HCT116 (cell line): ENCODE results near the gene SYNE3. TPM values are rescaled to one million over a fixed set of nuclear protein-coding genes. Genes with fewer than 3 reads are reported as not detected.

Experiments used
- ATAC-seq: fragments of 200-7000 bp; cut with Tn5 transposase; 2 replicates; pipeline ENCODE4 v1.9.1; 2020; ENCODE audit warnings: mild to moderate bottlenecking, moderate library complexity
- BruUV-seq: library from RNA; stranded (reverse); fragments of 400-500 nt; replicated peaks from 2 replicates; lab custom pipeline; 2021; lab: Mats Ljungman, UMichigan
- CTCF ChIA-PET: fragments of 300-600 bp; sonication (Branson Sonifier 250); formaldehyde crosslinking; loops from one replicate; lab custom pipeline; 2021; ENCODE audit warnings: antibody characterized with exemption; lab: Charles Lee
- POLR2A ChIA-PET: fragments of 300-600, 350-600 bp; sonication (Branson Sonifier 250); formaldehyde crosslinking; loops from one replicate; lab custom pipeline; 2021; ENCODE audit warnings: antibody characterized with exemption; lab: Charles Lee
- RAD21 ChIA-PET, 2 experiments: fragments of 300-600 bp; sonication (Branson Sonifier 250); formaldehyde crosslinking; loops; one replicate each; lab custom pipeline; 2023; ENCODE audit warnings: low total read pairs in 2 of 2; ENCODE audit not compliant: uncharacterized antibody in 2 of 2, unreplicated experiment in 2 of 2, low non-redundant PET in 1 of 2; lab: Charles Lee
- DNase-seq: peaks from one replicate; pipeline ENCODE4 v3.0.0-alpha.2; 2010; ENCODE audit warnings: low read depth, low spot score
- H2AFZ ChIP-seq: fragments of 200-600 bp; shearing (Covaris generic), sonication (generic); 2 replicates; pipeline ENCODE4 v1.6.1; 2017; ENCODE audit warnings: low read depth, mixed run types, mixed read lengths, antibody characterized with exemption, low read length; ENCODE audit not compliant: poor library complexity, severe bottlenecking
- H3K27ac ChIP-seq: 2 replicates; pipeline ENCODE4 v1.5.1; 2012; ENCODE audit warnings: low read depth, low read length
- H3K27me3 ChIP-seq: fragments of 200-600 bp; sonication (generic); 2 replicates; pipeline ENCODE4 v1.6.1; 2016; ENCODE audit warnings: mixed run types, low read length, mixed read lengths; ENCODE audit not compliant: insufficient read depth
- H3K36me3 ChIP-seq, 2 experiments: fragments of 200-500 bp in 1 of 2; fragments of 200-600 bp in 1 of 2; sonication (Bioruptor generic) in 1 of 2; sonication (generic) in 1 of 2; 2 replicates each; pipeline versions ENCODE4 v1.5.1 to v1.6.1; 2014 to 2016; ENCODE audit warnings: low read length in 2 of 2, inconsistent platforms in 1 of 2, mixed read lengths in 1 of 2, mixed run types in 1 of 2; ENCODE audit not compliant: insufficient read depth in 2 of 2, control insufficient read depth in 1 of 2
- H3K4me1 ChIP-seq, 2 experiments: fragments of 200-600 bp in 1 of 2; sonication (generic) in 1 of 2; 2 replicates each; pipeline versions ENCODE4 v1.5.1 to v1.6.1; 2012 to 2017; ENCODE audit warnings: low read length in 2 of 2, inconsistent platforms in 1 of 2, mild to moderate bottlenecking in 1 of 2, mixed read lengths in 1 of 2, mixed run types in 1 of 2, moderate library complexity in 1 of 2; ENCODE audit not compliant: insufficient read depth in 2 of 2, control insufficient read depth in 1 of 2
- H3K4me2 ChIP-seq: fragments of 200-600 bp; sonication (generic); 2 replicates; pipeline ENCODE4 v1.6.1; 2017; ENCODE audit warnings: mixed run types, low read length, mixed read lengths
- H3K4me3 ChIP-seq, 2 experiments: fragments of 200-600 bp in 1 of 2; sonication (generic) in 1 of 2; replicated peaks in 1 of 2; 2 replicates each; pipeline ENCODE4 v1.5.1; 2011 to 2016; ENCODE audit warnings: low read length in 2 of 2, control low read depth in 1 of 2, low read depth in 1 of 2, mild to moderate bottlenecking in 1 of 2, mixed read lengths in 1 of 2, mixed run types in 1 of 2
- H3K79me2 ChIP-seq: fragments of 200-600 bp; sonication (generic); 2 replicates; pipeline ENCODE4 v1.6.1; 2017; ENCODE audit warnings: mild to moderate bottlenecking, mixed run types, low read length, moderate library complexity, mixed read lengths; ENCODE audit not compliant: insufficient read depth
- H3K9ac ChIP-seq: fragments of 200-600 bp; sonication (generic); 2 replicates; pipeline ENCODE4 v1.6.1; 2016; ENCODE audit warnings: low read length, mixed read lengths
- H3K9me2 ChIP-seq: fragments of 200-600 bp; sonication (generic), shearing (Covaris generic); 2 replicates; pipeline ENCODE4 v1.6.1; 2017; ENCODE audit warnings: mixed run types, mild to moderate bottlenecking, moderate library complexity; ENCODE audit not compliant: insufficient read depth
- H3K9me3 ChIP-seq, 2 experiments: fragments of 200-500 bp in 1 of 2; fragments of 200-600 bp in 1 of 2; sonication (Bioruptor generic) in 1 of 2; sonication (generic) in 1 of 2; 2 replicates each; pipeline ENCODE4 v1.6.1; 2014 to 2017; ENCODE audit warnings: low read length in 2 of 2, mixed read lengths in 2 of 2, inconsistent platforms in 1 of 2, low read depth in 1 of 2, mild to moderate bottlenecking in 1 of 2, mixed run types in 1 of 2, moderate library complexity in 1 of 2; ENCODE audit not compliant: control insufficient read depth in 1 of 2, insufficient read depth in 1 of 2
- H4K20me1 ChIP-seq: fragments of 200-600 bp; sonication (generic), shearing (Covaris generic); 2 replicates; pipeline ENCODE4 v1.6.1; 2017; ENCODE audit warnings: mixed run types, mild to moderate bottlenecking, moderate library complexity; ENCODE audit not compliant: insufficient read depth
- JUND ChIP-seq: IDR thresholded peaks from 2 replicates; pipeline ENCODE4 v1.6.1; 2012
- ZNF274 ChIP-seq: fragments of 200-500 bp; sonication (Bioruptor generic); IDR thresholded peaks from 2 replicates; pipeline ENCODE4 v1.6.1; 2014; ENCODE audit warnings: mild to moderate bottlenecking, low read depth, low read length, inconsistent platforms
- intact Hi-C: fragments of 100-400 bp; cut with micrococcal nuclease; formaldehyde crosslinking; loops from 2 replicates; pipeline ENCODE4 v1.10.0; 2022
- total RNA-seq: library from RNA; stranded (reverse); gene quantifications from one replicate; pipeline ENCODE4 v1.2.1, GENCODE V29; 2021; ENCODE audit not compliant: unreplicated experiment
- TF ChIP-seq, protein P1 (sequence below): IDR thresholded peaks from 2 replicates; pipeline ENCODE4 v1.6.1; 2011; ENCODE audit warnings: mild to moderate bottlenecking, low read length, moderate library complexity; ENCODE audit not compliant: insufficient replicate concordance; ENCODE audit errors: extremely low read depth

The SYNE3 gene
- total RNA-seq, 1 experiment from 2014 or later = 3.6 TPM

DNA sequence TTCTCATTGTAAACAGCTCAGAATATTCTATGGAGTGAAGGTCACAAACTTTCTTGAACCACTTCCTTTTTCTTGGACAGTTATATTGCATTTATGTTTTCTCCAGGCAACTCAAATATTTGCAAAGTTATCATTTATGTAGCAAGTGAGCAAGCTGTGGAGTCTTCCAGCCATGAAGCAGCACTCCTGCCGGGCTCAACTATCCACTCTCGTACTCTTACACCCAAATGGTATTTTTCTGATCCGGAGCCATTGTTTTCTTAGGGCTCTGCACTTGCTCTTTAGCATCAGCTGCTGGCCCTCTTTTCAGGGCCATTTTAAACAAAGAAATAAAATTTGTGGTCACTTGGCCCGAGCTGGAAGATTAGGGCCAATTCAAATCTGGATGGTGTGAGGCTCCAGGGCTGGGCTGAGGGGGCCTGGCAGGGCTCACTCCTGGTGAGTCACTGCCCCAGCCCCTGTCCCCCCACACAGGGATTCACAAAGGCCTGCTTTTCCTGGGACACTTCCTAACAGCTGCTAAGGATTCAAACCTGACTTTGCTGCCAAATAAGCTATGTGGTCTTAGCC is 19.7 kb downstream of the SYNE3 start (continued):
- TF ChIP-seq, protein P1, sequence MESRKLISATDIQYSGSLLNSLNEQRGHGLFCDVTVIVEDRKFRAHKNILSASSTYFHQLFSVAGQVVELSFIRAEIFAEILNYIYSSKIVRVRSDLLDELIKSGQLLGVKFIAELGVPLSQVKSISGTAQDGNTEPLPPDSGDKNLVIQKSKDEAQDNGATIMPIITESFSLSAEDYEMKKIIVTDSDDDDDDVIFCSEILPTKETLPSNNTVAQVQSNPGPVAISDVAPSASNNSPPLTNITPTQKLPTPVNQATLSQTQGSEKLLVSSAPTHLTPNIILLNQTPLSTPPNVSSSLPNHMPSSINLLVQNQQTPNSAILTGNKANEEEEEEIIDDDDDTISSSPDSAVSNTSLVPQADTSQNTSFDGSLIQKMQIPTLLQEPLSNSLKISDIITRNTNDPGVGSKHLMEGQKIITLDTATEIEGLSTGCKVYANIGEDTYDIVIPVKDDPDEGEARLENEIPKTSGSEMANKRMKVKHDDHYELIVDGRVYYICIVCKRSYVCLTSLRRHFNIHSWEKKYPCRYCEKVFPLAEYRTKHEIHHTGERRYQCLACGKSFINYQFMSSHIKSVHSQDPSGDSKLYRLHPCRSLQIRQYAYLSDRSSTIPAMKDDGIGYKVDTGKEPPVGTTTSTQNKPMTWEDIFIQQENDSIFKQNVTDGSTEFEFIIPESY = no peak
- no peak for TF ChIP-seq ZNF274
- TF ChIP-seq, all 23 proteins: peak for 0

DNA sequence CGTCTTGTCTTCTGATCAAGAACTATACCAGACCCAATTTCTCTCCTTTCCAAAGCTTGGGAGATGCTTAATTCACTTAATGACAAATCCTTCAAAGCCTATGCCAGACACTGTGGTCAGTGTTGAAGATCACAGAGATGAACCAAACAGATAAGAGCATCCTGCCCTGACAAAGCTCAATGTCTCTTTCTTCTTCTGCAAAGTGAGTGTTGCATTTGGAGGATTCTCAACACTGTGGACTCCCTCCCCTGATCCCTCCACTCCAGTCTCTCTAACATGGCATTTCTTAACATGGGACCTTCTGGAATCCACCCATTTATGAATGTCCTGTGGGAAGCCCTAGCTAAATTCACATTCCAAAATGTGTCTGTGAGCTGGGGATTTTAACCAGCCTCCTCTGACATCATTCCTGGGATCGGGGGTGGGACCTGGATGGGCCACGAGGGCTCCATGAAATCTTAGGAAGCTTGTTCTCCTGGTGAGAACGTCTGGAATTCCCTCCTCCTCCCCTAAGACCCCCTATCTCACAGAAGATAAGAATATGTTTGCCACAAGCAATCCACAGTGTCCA is 20.3 kb downstream of the SYNE3 start:
- no peaks in the 10 kb centered on the region for H4K20me1 ChIP-seq
- H3K27ac ChIP-seq = no peak overlapping the region
- intact Hi-C loops = no loop called here
- H3K79me2 ChIP-seq = no peaks in the 10 kb centered on the region
- ChIA-PET CTCF (interaction anchor here (1.7 kb wide), 1 partner anchor 54 kb away, joined by 5 read pairs; no protein-coding TSS in a partner anchor), RAD21 (no interaction called here), POLR2A (no interaction called here)
- ATAC-seq (no peak), DNase-seq (no peak)
- no peak overlapping the region for H3K4me3 ChIP-seq
- no peak overlapping the region for H3K9ac ChIP-seq
- no peak overlapping the region for H2AFZ ChIP-seq
- H3K4me2 ChIP-seq = no peak overlapping the region
- H3K9me2 ChIP-seq = no peaks in the 10 kb centered on the region
- H3K27me3 ChIP-seq = no peaks in the 10 kb centered on the region
- H3K4me1 ChIP-seq = peaks cover 0 to 13% of the 10 kb centered on the region in 2 experiments; a peak in 2 of 4 replicates
- no TSS peak for BruUV-seq
- TF ChIP-seq JUND = no peak
- TF ChIP-seq, all 23 proteins: peak for 0
- Histone ChIP-seq H3K9me3 (no peaks in the 10 kb centered on the region), H3K36me3 (no peaks in the 10 kb centered on the region)
